Measurements from ENCODE around the gene VWA8. TPM values are rescaled to one million over a fixed set of nuclear protein-coding genes. Genes with fewer than 3 reads are reported as not detected.

VWA8 gene
- total and polyA plus RNA-seq, 2 of the 13 experiments (the other 11 are each of a cell fraction or from before 2014, with no cell fraction given) = 9.1 to 17.3 TPM

DNA sequence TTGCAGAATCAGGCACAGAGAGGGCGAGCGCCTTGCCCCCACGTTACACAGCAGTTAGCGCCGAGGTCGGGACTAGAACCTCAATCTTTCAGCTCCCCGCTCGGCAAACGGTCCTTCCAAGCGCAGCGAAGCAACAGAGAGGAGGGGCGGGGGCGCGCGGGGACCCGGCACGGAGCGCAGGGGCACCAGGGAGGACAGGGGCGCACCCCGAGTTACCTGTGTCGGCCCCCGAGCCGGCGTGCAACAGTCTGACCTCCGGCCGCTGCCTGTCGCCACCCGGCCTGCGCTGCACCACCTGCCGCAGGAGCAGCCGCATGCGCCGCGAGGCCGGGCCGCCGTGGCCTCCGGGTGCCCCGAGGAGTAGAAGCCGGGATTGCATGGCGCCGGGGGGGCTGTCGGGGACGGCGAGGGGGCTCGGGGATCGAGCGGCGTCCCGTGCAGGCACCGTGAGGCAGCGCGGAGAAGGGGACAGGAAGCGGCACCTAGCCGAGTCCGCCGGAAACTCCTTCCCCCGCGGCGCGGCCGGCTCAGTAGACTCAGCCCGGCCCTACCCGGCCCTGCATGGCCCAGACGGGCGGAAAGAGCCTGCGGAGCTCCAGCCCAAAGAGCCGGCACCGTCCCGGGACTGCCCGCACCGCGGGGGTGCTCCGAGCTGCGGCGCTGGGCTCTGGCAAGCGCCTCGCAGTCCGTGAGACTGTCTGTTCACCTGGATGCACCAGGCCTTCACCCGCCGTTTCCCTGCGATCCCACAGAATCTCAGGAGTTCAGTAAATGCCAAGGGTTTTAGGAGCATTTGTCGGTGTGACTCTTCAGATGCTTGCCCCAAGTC, at the start of gene VWA8 (continued):
- TF ChIP-seq, protein P1, sequence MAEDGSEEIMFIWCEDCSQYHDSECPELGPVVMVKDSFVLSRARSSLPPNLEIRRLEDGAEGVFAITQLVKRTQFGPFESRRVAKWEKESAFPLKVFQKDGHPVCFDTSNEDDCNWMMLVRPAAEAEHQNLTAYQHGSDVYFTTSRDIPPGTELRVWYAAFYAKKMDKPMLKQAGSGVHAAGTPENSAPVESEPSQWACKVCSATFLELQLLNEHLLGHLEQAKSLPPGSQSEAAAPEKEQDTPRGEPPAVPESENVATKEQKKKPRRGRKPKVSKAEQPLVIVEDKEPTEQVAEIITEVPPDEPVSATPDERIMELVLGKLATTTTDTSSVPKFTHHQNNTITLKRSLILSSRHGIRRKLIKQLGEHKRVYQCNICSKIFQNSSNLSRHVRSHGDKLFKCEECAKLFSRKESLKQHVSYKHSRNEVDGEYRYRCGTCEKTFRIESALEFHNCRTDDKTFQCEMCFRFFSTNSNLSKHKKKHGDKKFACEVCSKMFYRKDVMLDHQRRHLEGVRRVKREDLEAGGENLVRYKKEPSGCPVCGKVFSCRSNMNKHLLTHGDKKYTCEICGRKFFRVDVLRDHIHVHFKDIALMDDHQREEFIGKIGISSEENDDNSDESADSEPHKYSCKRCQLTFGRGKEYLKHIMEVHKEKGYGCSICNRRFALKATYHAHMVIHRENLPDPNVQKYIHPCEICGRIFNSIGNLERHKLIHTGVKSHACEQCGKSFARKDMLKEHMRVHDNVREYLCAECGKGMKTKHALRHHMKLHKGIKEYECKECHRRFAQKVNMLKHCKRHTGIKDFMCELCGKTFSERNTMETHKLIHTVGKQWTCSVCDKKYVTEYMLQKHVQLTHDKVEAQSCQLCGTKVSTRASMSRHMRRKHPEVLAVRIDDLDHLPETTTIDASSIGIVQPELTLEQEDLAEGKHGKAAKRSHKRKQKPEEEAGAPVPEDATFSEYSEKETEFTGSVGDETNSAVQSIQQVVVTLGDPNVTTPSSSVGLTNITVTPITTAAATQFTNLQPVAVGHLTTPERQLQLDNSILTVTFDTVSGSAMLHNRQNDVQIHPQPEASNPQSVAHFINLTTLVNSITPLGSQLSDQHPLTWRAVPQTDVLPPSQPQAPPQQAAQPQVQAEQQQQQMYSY (CRISPR knock-in tag; IDR thresholded peaks at IDR 0.05) = no peak
- TF ChIP-seq MIER2 (CRISPR knock-in tag; IDR thresholded peaks at IDR 0.05) = 0 out of 2 replicates have a peak, but pooled peaks have one; percentile 23
- no peak for TF ChIP-seq GTF2F1 (IDR thresholded peaks at IDR 0.05; ENCODE audit: low read length)
- TF ChIP-seq, protein P2, sequence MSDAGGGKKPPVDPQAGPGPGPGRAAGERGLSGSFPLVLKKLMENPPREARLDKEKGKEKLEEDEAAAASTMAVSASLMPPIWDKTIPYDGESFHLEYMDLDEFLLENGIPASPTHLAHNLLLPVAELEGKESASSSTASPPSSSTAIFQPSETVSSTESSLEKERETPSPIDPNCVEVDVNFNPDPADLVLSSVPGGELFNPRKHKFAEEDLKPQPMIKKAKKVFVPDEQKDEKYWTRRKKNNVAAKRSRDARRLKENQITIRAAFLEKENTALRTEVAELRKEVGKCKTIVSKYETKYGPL (CRISPR knock-in tag; IDR thresholded peaks at IDR 0.05) = peak; percentile 67; the same call in 1 of the 2 replicates
- TF ChIP-seq ZNF558 (CRISPR knock-in tag; IDR thresholded peaks at IDR 0.05; ENCODE audit: borderline replicate concordance) = 0 out of 2 replicates have a peak, but pooled peaks have one; percentile 26
- TF ChIP-seq HNF4G (IDR thresholded peaks at IDR 0.05; ENCODE audit: borderline replicate concordance, low read depth, low read length) = no peak
- peak; percentile 57; the same call in 1 of the 2 replicates for TF ChIP-seq HNF4G (CRISPR knock-in tag; IDR thresholded peaks at IDR 0.05; ENCODE audit: borderline replicate concordance, low read depth)
- TF ChIP-seq ZNF703 (CRISPR knock-in tag; IDR thresholded peaks at IDR 0.05; ENCODE audit: borderline replicate concordance) = peak; percentile 66; the same call in 1 of the 2 replicates
- 0 out of 2 replicates have a peak, but pooled peaks have one; percentile 55 for TF ChIP-seq HNRNPL (IDR thresholded peaks at IDR 0.05; ENCODE audit: low read depth, low read length)
- TF ChIP-seq ZNF7 (CRISPR knock-in tag; IDR thresholded peaks at IDR 0.05) = peak; percentile 22; the same call in 1 of the 2 replicates
- TF ChIP-seq MXI1 (IDR thresholded peaks at IDR 0.05; ENCODE audit: borderline replicate concordance, low read depth, low read length) = peak; percentile 45; the same call in 1 of the 3 replicates
- peak; percentile 92; the same call in 1 of the 2 replicates for TF ChIP-seq AHR (CRISPR knock-in tag; IDR thresholded peaks at IDR 0.05)
- peak; percentile 73 for TF ChIP-seq KDM4B (CRISPR knock-in tag; IDR thresholded peaks at IDR 0.05)
- TF ChIP-seq, protein P3, sequence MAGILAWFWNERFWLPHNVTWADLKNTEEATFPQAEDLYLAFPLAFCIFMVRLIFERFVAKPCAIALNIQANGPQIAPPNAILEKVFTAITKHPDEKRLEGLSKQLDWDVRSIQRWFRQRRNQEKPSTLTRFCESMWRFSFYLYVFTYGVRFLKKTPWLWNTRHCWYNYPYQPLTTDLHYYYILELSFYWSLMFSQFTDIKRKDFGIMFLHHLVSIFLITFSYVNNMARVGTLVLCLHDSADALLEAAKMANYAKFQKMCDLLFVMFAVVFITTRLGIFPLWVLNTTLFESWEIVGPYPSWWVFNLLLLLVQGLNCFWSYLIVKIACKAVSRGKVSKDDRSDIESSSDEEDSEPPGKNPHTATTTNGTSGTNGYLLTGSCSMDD (CRISPR knock-in tag; IDR thresholded peaks at IDR 0.05) = 0 out of 2 replicates have a peak, but pooled peaks have one; percentile 30
- TF ChIP-seq NAIF1 (CRISPR knock-in tag; IDR thresholded peaks at IDR 0.05; ENCODE audit: borderline replicate concordance) = no peak; the same call in 1 of the 2 replicates
- TF ChIP-seq ZNF367 (CRISPR knock-in tag; IDR thresholded peaks at IDR 0.05; ENCODE audit: borderline replicate concordance) = peak; percentile 83; the same call in 1 of the 2 replicates
- TF ChIP-seq KDM3A (CRISPR knock-in tag; IDR thresholded peaks at IDR 0.05; ENCODE audit: low read depth) = peak; percentile 81
- TF ChIP-seq NRL (CRISPR knock-in tag; IDR thresholded peaks at IDR 0.05; ENCODE audit: borderline replicate concordance) = peak; percentile 65; the same call in 1 of the 2 replicates
- TF ChIP-seq ESRRA (CRISPR knock-in tag; IDR thresholded peaks at IDR 0.05; ENCODE audit: low read depth) = 0 out of 2 replicates have a peak, but pooled peaks have one; percentile 47
- TF ChIP-seq ZSCAN20 (CRISPR knock-in tag; IDR thresholded peaks at IDR 0.05; ENCODE audit: borderline replicate concordance) = 0 out of 2 replicates have a peak, but pooled peaks have one; percentile 90
- TF ChIP-seq PHF8 (CRISPR knock-in tag; IDR thresholded peaks at IDR 0.05) = peak; percentile 96
- TF ChIP-seq, protein P4, sequence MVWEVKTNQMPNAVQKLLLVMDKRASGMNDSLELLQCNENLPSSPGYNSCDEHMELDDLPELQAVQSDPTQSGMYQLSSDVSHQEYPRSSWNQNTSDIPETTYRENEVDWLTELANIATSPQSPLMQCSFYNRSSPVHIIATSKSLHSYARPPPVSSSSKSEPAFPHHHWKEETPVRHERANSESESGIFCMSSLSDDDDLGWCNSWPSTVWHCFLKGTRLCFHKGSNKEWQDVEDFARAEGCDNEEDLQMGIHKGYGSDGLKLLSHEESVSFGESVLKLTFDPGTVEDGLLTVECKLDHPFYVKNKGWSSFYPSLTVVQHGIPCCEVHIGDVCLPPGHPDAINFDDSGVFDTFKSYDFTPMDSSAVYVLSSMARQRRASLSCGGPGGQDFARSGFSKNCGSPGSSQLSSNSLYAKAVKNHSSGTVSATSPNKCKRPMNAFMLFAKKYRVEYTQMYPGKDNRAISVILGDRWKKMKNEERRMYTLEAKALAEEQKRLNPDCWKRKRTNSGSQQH (CRISPR knock-in tag; IDR thresholded peaks at IDR 0.05; ENCODE audit: low read depth) = 0 out of 2 replicates have a peak, but pooled peaks have one; percentile 28
